Urinary bladder (tissue), 4 donors: ENCODE results near the gene ENPP7. TPM values are rescaled to one million over a fixed set of nuclear protein-coding genes. Genes with fewer than 3 reads are reported as not detected.
"Not testable (repeated sequence)": the region's sequence is repeated elsewhere in the genome, so short reads cannot be mapped to it uniquely, and the experiment has no call there.

ENCODE experiments used
- DNase-seq: peaks from one replicate; pipeline ENCODE4 v3.0.0-alpha.2; 2015; ENCODE audit errors: extremely low spot score
- H3K27ac ChIP-seq: one replicate; pipeline ENCODE4 v1.5.1; 2013; ENCODE audit warnings: low read depth, mild to moderate bottlenecking, moderate library complexity
- H3K36me3 ChIP-seq: one replicate; pipeline ENCODE4 v1.6.1; 2013; ENCODE audit warnings: mild to moderate bottlenecking, moderate library complexity; ENCODE audit not compliant: insufficient read depth
- H3K4me1 ChIP-seq: one replicate; pipeline ENCODE4 v1.6.1; 2013; ENCODE audit warnings: mild to moderate bottlenecking, moderate library complexity; ENCODE audit not compliant: insufficient read depth
- H3K4me3 ChIP-seq: one replicate; pipeline ENCODE4 v1.5.1; 2013; ENCODE audit warnings: low read depth, low read length
- WGBS: extraction: QIAGEN DNeasy Blood & Tissue Kit; methylation state at CpG from one replicate; pipeline ENCODE4 v1.1.7; 2013; 5-methylcytosine and 5-hydroxymethylcytosine counted together
- polyA plus RNA-seq: library from polyadenylated mRNA; stranded (reverse); fragments of 200-250 nt; gene quantifications from one replicate; pipeline ENCODE4 v1.2.3, GENCODE V29; 2013
- total RNA-seq: library from RNA; depleted of rRNA; stranded (reverse); fragments of >200 nt; gene quantifications from one replicate; pipeline ENCODE4 v1.2.3, GENCODE V29; 2014
- donor health status: healthy with polysubstance abuse.
- donor health status: healthy.

The ENPP7 gene
- total and polyA plus RNA-seq, 2 donors: not detected

DNA sequence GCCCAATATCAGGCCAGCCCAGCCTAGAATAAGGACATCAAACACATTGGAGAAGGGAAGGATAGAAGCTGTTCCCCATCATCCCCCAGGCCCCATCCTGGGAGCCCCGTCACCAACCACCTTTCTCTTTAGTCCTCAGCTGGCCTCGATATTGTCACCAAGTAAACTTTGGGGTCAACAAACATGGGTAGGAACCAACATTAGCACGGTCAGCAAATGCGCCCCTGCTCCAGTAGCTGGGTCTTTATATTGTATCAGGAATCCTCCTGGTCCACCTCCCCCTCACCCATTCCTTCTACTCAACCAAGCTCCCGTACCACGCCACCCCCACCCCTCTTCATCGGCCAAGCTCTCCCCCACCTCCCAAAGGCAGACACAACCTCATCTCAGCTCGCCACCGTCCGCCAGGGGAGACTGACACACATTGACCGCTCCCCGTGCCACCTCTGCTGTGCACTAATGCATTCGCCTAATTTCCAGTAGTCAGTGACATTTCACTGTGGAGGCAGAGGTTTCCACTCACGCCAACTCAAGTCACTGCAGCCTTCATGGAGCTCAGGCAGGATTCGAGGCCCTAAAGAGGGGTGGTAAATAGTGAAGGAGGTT lies 26.5 kb downstream of the ENPP7 start:
- H3K27ac ChIP-seq: no peak overlapping the region
- no peak for DNase-seq
- H3K36me3 ChIP-seq: no peaks in the 10 kb centered on the region
- WGBS: 95% methylated on average over 15 of the region's 15 CpGs
- H3K4me1 ChIP-seq: no peaks in the 10 kb centered on the region
- no peak overlapping the region for H3K4me3 ChIP-seq

GRCh38 chr17:79758271-79758670 lies 27.5 kb downstream of the ENPP7 start:
- H3K4me3 ChIP-seq: no peak overlapping the region
- 92% methylated on average over 6 of the region's 6 CpGs for WGBS
- no peaks in the 10 kb centered on the region for H3K36me3 ChIP-seq
- no peak overlapping the region for H3K27ac ChIP-seq
- no peak for DNase-seq
- H3K4me1 ChIP-seq: no peaks in the 10 kb centered on the region

GRCh38 chr17:79760197-79760906 lies 29.6 kb downstream of the ENPP7 start:
- no peak for DNase-seq
- no peak overlapping the region for H3K4me3 ChIP-seq
- no peaks in the 10 kb centered on the region for H3K36me3 ChIP-seq
- no peak overlapping the region for H3K27ac ChIP-seq
- no peaks in the 10 kb centered on the region for H3K4me1 ChIP-seq
- WGBS: 85% methylated on average over 21 of the region's 21 CpGs

GRCh38 chr17:79761894-79762589 lies 31.3 kb downstream of the ENPP7 start:
- WGBS: 81% methylated on average over 19 of the region's 19 CpGs
- Histone ChIP-seq H3K27ac (no peak overlapping the region), H3K4me3 (no peak overlapping the region), H3K36me3 (no peaks in the 10 kb centered on the region), H3K4me1 (no peaks in the 10 kb centered on the region)
- DNase-seq: no peak

GRCh38 chr17:79765708-79766107 lies 35.0 kb downstream of the ENPP7 start:
- 84% methylated on average over 3 of the region's 3 CpGs for WGBS
- no peaks in the 10 kb centered on the region for H3K36me3 ChIP-seq
- H3K27ac ChIP-seq: no peak overlapping the region
- no peaks in the 10 kb centered on the region for H3K4me1 ChIP-seq
- no peak overlapping the region for H3K4me3 ChIP-seq
- DNase-seq: no peak

DNA sequence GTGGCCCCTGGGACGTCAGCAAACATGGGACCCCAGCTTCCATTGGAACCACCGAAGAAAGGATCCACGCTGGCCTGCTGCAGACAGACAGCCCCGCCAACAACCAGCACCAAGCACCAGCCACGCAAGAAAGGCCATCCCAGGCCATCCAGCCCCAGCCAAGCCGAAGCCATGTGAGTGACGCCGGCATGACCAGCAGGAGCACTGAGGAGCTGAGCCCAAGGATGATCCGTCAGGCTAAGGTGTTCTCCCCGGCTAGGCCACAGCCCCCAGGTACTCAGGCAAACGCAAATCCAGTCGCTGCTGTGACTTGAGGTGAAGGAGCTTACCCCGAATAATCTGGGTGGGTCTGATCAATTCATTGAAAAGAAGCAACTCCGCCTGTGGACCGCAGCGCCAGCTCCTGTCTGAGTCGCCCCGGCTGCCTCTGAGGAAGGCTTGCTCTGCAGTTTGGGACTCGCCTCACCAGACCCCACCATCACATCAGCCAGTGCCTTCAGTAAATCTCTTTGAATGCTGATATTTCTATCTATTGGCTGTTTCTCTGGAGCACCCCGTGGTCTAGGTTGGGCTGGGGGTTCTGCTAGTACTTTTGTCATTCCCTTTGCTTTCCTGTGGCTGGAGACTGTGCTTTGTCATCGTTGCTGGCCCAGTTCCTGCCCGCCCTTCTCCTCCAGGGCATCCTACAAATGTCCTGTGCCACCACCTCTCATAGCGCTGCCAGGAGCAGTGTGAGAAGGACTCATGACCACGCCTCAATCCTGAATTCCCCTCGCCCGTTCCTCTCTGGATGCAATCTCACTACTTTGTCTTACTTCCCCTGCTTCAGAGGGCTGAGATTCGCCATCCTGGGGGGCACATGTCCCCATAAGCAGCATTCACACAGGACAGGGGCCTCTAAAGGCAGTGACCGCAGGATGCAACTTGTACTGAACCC lies 39.1 kb downstream of the ENPP7 start:
- no peak for DNase-seq
- H3K27ac ChIP-seq: no peak overlapping the region
- no peak overlapping the region for H3K4me3 ChIP-seq
- H3K4me1 ChIP-seq: no peaks in the 10 kb centered on the region
- no peaks in the 10 kb centered on the region for H3K36me3 ChIP-seq
- WGBS: 87% methylated on average over 28 of the region's 28 CpGs

DNA sequence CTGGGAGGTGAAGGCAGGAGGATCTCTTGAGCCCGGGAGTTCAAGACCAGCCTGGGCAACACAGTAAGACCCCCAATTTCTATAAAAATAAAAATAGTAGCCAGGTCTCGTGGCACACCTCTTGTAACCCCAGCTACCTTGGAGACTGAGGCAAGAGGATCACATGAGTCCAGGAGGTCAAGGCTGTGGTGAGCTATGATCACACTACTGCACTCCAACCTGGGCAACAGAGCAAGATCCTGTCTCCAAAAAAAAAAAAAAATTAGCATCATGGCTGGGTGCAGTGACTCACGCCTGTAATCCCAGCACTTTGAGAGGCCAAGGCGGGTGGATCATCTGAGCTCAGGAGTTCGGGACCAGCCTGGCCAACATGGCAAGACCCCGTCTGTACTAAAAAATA lies 40.5 kb downstream of the ENPP7 start:
- no peak for DNase-seq
- Histone ChIP-seq H3K27ac (no peak overlapping the region), H3K36me3 (no peaks in the 10 kb centered on the region), H3K4me1 (no peaks in the 10 kb centered on the region), H3K4me3 (no peak overlapping the region)
- WGBS: 84% methylated on average over 6 of the region's 6 CpGs

GRCh38 chr17:79772726-79773125 lies 42.0 kb downstream of the ENPP7 start:
- DNase-seq, H3K27ac ChIP-seq, H3K4me3 ChIP-seq, H3K4me1 ChIP-seq, H3K36me3 ChIP-seq: not testable (repeated sequence)
- 82% methylated on average over 9 of the region's 9 CpGs for WGBS

GRCh38 chr17:79774561-79774975 lies 43.8 kb downstream of the ENPP7 start:
- Histone ChIP-seq H3K36me3 (no peaks in the 10 kb centered on the region), H3K27ac (no peak overlapping the region), H3K4me1 (no peaks in the 10 kb centered on the region), H3K4me3 (no peak overlapping the region)
- 85% methylated on average over 8 of the region's 8 CpGs for WGBS
- DNase-seq: no peak

DNA sequence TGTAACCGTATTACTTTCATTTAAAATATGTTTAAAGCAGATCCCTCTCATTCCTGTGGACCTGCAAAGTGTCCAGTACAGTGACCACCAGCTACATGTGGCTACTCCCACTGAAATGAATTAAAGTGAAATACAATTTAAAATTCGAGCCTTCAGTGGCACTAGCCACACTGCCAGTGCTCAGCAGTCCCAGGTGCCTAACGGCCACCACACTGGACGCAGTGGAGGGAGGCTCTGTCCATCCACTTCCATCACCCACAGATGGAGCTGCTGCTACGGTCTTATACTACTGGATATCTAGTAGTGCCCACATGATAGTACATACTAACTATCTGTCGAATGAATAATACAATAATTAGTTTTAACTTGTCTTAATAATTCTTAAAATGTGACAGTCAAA lies 44.9 kb downstream of the ENPP7 start:
- WGBS: 78% methylated on average over 6 of the region's 6 CpGs
- no peak overlapping the region for H3K4me3 ChIP-seq
- no peak overlapping the region for H3K27ac ChIP-seq
- no peak for DNase-seq
- no peaks in the 10 kb centered on the region for H3K36me3 ChIP-seq
- H3K4me1 ChIP-seq: no peaks in the 10 kb centered on the region

GRCh38 chr17:79776376-79777119 lies 45.8 kb downstream of the ENPP7 start:
- Histone ChIP-seq H3K27ac (no peak overlapping the region), H3K36me3 (no peaks in the 10 kb centered on the region), H3K4me1 (no peaks in the 10 kb centered on the region), H3K4me3 (no peak overlapping the region)
- no peak for DNase-seq
- 70% methylated on average over 11 of the region's 11 CpGs for WGBS

GRCh38 chr17:79777120-79777893 lies 46.6 kb downstream of the ENPP7 start:
- no peaks in the 10 kb centered on the region for H3K36me3 ChIP-seq
- H3K27ac ChIP-seq: no peak overlapping the region
- WGBS: 6% methylated on average over 51 of the region's 51 CpGs
- no peaks in the 10 kb centered on the region for H3K4me1 ChIP-seq
- peak overlapping the region; percentile 66 for H3K4me3 ChIP-seq
- no peak for DNase-seq
